Renal cortical epithelial cell (primary cell): ENCODE results near the gene OR5L1. TPM values are rescaled to one million over a fixed set of nuclear protein-coding genes. Genes with fewer than 3 reads are reported as not detected.

Source experiments
- DNase-seq: peaks from one replicate; pipeline ENCODE4 v3.0.0-alpha.2; 2011; ENCODE audit warnings: low read depth
- total RNA-seq: library from RNA; depleted of rRNA; stranded (reverse); fragments of >200 nt; gene quantifications from 2 replicates; pipeline ENCODE4 v1.2.3, GENCODE V29; 2014

OR5L1 gene
- not detected in 2 replicates for total RNA-seq

- DNase-seq = no peak
These were observed at the start of gene OR5L1 for GRCh38 chr11:55811067-55811466. Gene OR5L1, plus strand, starts transcription at chr11:55811367. Its CDS starts 100 bp downstream, at chr11:55811467.

- no peak for DNase-seq
These were observed 38.0 kb upstream of the OR5L1 start, which contains the start of gene OR5D13 for GRCh38 chr11:55773138-55773537. Gene OR5D13, plus strand, starts transcription at chr11:55773438. Its CDS starts 0 bp downstream, at chr11:55773438.

- no peak for DNase-seq
These were observed 19.6 kb upstream of the OR5L1 start for GRCh38 chr11:55791606-55792005.

- DNase-seq = no peak
These were observed 17.8 kb upstream of the OR5L1 start for GRCh38 chr11:55793321-55793720.

GRCh38 chr11:55795256-55795655 is 15.9 kb upstream of the OR5L1 start, which contains the start of gene OR5D14:
Gene OR5D14, plus strand, starts transcription at chr11:55795556. Its CDS starts 0 bp downstream, at chr11:55795556.
- no peak for DNase-seq

- DNase-seq = no peak
These were observed 4.9 kb upstream of the OR5L1 start for GRCh38 chr11:55806248-55806647.

- no peak for DNase-seq
These were observed 8.2 kb downstream of the OR5L1 start, which contains the start of gene OR5D18 for GRCh38 chr11:55819330-55819729. Gene OR5D18, plus strand, starts transcription at chr11:55819630. Its CDS starts 0 bp downstream, at chr11:55819630.

GRCh38 chr11:55826919-55827318 is 15.8 kb downstream of the OR5L1 start, which contains the start of gene OR5L2:
Gene OR5L2, plus strand, starts transcription at chr11:55827219. Its CDS starts 0 bp downstream, at chr11:55827219.
- DNase-seq = no peak

GRCh38 chr11:55838452-55838851 is 27.3 kb downstream of the OR5L1 start, which contains the start of gene OR5D16:
Gene OR5D16, plus strand, starts transcription at chr11:55838752. Its CDS starts 0 bp downstream, at chr11:55838752.
- no peak for DNase-seq

GRCh38 chr11:55847453-55847852 is 36.3 kb downstream of the OR5L1 start:
- no peak for DNase-seq

- no peak for DNase-seq
These were observed 37.9 kb downstream of the OR5L1 start for GRCh38 chr11:55849037-55849436.

GRCh38 chr11:55852141-55852540 is 41.0 kb downstream of the OR5L1 start:
- no peak for DNase-seq

GRCh38 chr11:55854704-55855103 is 43.5 kb downstream of the OR5L1 start:
- no peak for DNase-seq

Other genes with a start within 250 kb of the OR5L1 start
- gene OR4C16, start 239.2 kb upstream of the OR5L1 start, total RNA-seq = not detected in 2 replicates
- gene OR4C11, start 203.7 kb upstream of the OR5L1 start, total RNA-seq = not detected in 2 replicates
- gene OR4P4, start 176.3 kb upstream of the OR5L1 start, total RNA-seq = not detected in 2 replicates
- not detected in 2 replicates for gene OR4S2, start 163.0 kb upstream of the OR5L1 start, total RNA-seq
- gene OR4C6, start 149.2 kb upstream of the OR5L1 start, total RNA-seq = not detected in 2 replicates
- not detected in 2 replicates for gene OR5D13, start 37.9 kb upstream of the OR5L1 start, total RNA-seq
- not detected in 2 replicates for gene OR5D14, start 15.8 kb upstream of the OR5L1 start, total RNA-seq
- gene OR5D18, start 8.3 kb downstream of the OR5L1 start, total RNA-seq = not detected in 2 replicates
- not detected in 2 replicates for gene OR5L2, start 15.9 kb downstream of the OR5L1 start, total RNA-seq
- gene OR5D16, start 27.4 kb downstream of the OR5L1 start, total RNA-seq = not detected in 2 replicates
- not detected in 2 replicates for gene TRIM51, start 71.9 kb downstream of the OR5L1 start, total RNA-seq
- gene OR5W2, start 103.2 kb downstream of the OR5L1 start, total RNA-seq = not detected in 2 replicates
- gene OR5I1, start 125.0 kb downstream of the OR5L1 start, total RNA-seq = not detected in 2 replicates
- not detected in 2 replicates for gene OR10AG1, start 158.6 kb downstream of the OR5L1 start, total RNA-seq
- gene OR5F1, start 183.3 kb downstream of the OR5L1 start, total RNA-seq = not detected in 2 replicates
- gene OR5AS1, start 216.3 kb downstream of the OR5L1 start, total RNA-seq = not detected in 2 replicates